NCI-H69 (cell line): ENCODE measurements around the gene KDM4D.
"Not testable (repeated sequence)": the region's sequence is repeated elsewhere in the genome, so short reads cannot be mapped to it uniquely, and the experiment has no call there.

ENCODE experiments used
- DNase-seq: peaks from one replicate; lab custom pipeline; 2025; lab: John Stamatoyannopoulos, UW

Gene KDM4D

DNA sequence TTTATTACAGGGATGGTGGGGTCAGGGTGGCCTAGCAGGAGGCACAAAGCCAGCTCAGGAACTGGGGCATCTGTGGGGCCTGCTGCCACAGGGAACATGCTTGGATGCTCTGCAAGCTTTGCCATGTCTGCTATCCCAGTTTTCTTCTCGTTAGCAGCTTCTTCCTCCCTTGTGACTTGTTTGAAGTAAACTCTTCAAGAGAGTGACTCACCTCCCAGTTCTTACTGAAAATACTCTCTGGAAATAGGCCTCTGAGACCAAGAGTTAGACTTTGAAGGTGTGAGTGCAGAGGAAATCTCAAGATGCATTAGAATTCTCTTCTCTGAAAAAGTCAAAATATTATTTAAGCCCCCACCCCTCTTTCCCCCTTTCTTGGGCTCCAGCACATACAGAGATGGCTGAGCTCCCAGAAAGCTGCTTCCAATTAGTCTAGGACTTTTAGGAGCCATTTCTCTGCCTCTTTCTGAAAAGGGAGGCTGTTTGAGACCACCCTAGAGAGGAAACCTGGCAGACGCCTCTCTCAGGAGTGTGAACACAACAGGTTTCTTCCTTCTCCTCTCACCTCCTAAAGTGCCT, 15.3 kb upstream of the KDM4D start:
- no peak for DNase-seq

DNA sequence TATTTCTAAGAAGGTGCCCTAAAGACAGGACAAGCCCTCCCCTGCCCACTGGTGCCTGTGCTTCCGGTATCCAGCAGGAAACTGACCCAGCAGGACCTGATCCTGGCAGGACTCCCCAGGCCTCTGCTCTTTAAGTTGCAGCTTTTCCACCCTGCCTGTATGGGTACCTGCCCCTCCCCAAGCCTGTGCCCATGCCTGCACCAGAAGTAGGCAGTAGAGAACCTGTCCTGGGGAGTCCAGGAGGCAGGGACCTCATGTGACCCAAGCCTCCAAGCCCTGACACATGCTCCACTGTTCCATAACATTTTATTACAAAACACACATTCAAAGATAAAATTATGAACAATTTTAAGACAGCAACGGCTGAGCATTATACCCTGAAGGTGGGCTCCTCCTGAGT, 14.3 kb upstream of the KDM4D start:
- DNase-seq, result no peak

GRCh38 chr11:94960488-94960887, 13.0 kb upstream of the KDM4D start:
- no peak for DNase-seq

GRCh38 chr11:94961255-94961654, 12.3 kb upstream of the KDM4D start:
- no peak for DNase-seq

- DNase-seq, result no peak
Observed at GRCh38 chr11:94964934-94965333, 8.6 kb upstream of the KDM4D start.

DNA sequence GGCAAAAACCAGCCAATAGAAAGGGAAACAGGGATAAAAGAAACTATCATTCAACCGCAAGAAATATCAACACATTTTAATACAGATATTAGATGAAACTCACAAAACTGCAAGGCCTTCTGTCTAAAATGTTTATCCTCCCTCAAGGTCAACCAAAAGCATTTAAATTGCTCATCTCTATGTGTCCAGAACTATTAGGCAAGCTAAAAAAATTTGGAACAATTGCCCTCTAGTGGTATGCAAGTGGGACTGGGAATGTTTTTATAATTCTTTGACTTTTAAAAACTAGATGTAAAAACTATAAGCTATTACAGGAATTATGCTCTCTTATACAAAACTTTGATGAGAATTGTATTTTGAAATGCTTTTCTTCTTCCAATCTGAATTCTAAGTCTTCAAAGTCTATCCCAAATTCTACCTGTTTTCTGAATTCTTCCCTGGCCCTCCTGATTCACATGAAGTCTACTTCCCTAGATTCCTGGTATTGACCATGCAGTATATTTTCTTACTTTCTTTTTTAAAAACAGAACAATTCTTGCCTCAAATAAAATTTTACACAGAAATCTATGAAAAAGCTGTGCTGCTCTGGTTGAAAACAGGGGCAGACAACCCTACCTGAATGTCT, 5.1 kb upstream of the KDM4D start:
- DNase-seq, result peak; percentile 31

DNA sequence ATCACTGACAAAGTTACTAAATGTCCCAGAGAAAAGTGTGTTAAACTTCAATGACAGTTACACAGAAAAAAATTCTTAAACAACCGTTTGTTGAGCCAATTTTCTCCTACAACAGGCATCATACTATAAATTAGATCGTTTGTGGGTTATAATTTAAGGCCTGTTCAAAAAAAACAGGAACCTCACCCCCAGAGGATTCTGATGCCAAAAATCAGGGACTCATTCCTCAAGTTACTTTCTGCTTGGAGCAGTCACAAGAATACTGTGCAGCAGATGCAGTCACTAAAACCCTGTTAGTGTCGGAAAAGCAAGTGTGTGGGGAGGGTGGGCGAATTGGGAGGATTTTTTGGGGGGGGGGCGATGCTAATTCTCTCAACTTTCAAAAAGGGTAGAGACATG, 810 bp upstream of the KDM4D start:
- no peak for DNase-seq

DNA sequence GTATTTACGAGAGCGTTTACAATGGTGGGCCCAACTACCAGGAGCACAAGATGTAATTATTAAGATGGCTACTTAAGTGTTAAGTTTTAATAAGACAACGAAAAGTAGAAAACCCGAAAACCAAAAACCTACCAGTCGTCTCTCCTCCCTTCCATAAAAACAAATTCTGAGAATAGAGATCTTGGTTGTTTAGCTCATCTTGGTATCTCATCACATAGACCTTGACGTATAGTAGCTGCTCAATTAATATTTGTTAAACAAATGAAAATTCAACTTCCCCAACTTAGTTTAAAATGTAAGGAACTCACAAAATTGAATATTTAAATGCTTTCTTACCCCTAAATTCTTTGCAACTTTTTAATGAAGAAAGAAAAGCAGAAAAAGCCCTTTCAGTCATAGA, 669 bp downstream of the KDM4D start:
- no peak for DNase-seq

GRCh38 chr11:94975599-94975998, 2.1 kb downstream of the KDM4D start:
- no peak for DNase-seq

DNA sequence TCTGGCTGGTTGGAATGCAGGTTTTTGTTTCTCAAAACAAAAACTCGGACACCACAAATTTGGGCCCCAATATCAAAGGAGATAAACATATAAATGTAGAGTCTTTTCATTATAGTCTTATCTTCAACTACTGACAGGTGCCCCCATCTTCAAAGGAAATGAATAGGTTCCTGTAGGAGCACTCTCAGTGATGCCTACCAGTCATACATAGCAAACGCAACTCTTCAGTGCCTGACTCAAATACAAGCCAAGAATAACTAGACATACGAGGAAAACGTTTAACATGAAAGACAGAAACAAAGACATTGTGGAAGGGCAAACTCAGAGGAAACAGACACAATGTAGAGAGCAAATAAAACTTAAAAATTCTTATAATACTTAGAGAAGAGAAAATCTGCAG, 13.9 kb downstream of the KDM4D start:
- no peak for DNase-seq

- no peak for DNase-seq
Observed at GRCh38 chr11:94988748-94989147, 15.2 kb downstream of the KDM4D start.

GRCh38 chr11:94993400-94993943, 20.0 kb downstream of the KDM4D start:
- DNase-seq, result no peak

DNA sequence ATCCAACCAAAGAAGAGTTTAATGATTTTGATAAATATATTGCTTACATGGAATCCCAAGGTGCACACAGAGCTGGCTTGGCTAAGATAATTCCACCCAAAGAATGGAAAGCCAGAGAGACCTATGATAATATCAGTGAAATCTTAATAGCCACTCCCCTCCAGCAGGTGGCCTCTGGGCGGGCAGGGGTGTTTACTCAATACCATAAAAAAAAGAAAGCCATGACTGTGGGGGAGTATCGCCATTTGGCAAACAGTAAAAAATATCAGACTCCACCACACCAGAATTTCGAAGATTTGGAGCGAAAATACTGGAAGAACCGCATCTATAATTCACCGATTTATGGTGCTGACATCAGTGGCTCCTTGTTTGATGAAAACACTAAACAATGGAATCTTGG, 23.9 kb downstream of the KDM4D start:
- DNase-seq, result peak; percentile 21

DNA sequence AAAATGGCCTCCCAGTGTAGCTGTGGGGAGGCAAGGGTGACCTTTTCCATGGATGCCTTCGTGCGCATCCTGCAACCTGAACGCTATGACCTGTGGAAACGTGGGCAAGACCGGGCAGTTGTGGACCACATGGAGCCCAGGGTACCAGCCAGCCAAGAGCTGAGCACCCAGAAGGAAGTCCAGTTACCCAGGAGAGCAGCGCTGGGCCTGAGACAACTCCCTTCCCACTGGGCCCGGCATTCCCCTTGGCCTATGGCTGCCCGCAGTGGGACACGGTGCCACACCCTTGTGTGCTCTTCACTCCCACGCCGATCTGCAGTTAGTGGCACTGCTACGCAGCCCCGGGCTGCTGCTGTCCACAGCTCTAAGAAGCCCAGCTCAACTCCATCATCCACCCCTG, 24.8 kb downstream of the KDM4D start:
- DNase-seq, result no peak

DNA sequence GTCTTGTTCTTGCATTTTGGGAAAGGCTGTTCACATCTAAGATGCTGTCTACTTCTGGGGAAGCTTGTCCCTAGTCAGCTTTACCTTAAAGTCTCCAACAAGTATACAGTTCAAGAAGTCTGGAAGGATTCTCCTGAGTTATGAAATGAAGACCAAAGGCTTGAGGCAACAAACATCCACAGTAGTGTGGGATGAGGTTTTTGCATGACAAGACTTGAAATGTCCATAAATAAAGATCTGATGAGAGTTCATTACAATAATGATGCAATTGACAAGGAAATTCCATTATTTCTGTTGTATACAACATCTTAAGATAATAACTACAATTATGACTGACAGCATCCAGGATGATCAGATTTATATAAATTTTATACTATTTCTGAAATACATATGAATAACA, 30.2 kb downstream of the KDM4D start:
- no peak for DNase-seq

GRCh38 chr11:95005642-95006041, 32.1 kb downstream of the KDM4D start:
- DNase-seq, result no peak

- DNase-seq, result no peak
Observed at GRCh38 chr11:95011376-95011775, 37.9 kb downstream of the KDM4D start.

DNA sequence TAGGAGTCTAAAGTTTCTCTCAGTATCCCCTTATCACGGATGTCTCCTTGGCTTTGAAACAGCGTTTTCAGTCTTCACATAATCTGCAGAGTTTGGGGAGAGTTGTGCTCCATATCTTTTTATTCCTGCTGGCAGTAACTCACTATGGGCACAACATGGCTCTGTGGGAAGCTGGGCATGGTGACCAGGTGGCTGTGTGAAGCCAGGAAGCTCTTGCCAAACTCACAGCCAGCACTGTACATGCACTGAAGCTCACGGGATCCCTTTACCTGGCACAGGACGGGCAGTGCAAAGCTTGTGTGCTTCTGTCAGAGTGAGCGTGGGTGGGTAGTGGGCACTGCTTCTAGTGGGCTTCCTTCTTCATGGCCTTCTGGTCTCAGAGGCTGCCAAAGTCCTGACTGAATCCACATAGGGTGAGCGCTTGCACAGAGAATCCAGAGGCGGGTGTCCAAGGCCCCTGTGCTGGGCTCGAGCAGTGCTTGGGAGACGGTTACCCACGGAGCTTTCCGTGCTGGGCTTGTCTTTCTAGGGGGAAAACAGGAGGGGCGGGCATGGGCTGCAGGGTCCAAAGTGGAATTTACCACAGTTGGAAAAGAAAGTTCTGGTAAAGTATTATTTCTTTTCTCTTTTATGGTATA, 40.8 kb downstream of the KDM4D start:
- no peak for DNase-seq

DNA sequence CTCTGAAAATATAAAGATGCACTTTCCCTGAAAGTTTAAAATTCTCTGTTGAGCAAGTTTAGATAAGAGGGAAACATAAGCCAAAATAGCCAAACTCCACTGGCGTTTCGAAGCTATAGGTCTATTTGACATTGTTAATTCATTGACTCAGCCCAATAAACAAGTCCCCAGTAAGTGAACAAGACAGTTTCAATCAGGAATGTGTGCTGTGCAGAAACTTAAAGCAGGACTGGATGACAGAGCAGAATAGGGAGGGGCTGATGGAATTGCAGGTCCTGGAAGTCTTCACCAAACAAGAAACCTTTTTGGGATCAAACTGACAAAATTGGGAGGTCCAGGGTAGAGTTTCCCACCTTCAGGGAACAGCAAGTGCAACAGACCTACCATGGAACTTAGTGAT, 42.6 kb downstream of the KDM4D start:
- no peak for DNase-seq

DNA sequence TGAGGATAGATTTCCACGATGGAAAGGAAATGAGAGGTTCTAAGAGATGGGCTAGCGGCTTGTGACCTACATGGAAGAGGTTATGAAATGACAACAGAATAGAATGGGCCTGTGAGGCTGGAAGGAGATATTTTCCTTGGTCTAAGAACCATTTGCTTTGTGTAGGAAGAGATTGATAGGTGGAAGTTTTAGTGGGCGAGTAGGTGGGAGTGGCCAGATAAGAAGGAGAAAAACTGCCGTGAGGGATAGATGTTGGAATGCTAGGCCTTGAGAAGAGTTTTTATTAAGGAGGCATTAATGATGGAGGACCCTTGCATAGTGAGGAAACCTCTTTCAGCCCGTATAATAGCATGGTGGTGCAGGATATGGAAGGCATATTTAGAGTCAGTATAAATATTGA, 48.0 kb downstream of the KDM4D start:
- DNase-seq, result not testable (repeated sequence)

GRCh38 chr11:95024958-95025357, 51.4 kb downstream of the KDM4D start, which contains the start of gene KDM4E:
Gene KDM4E (plus strand): TSS chr11:95025258. CDS start chr11:95025558, 300 bp downstream.
- DNase-seq, result no peak

DNA sequence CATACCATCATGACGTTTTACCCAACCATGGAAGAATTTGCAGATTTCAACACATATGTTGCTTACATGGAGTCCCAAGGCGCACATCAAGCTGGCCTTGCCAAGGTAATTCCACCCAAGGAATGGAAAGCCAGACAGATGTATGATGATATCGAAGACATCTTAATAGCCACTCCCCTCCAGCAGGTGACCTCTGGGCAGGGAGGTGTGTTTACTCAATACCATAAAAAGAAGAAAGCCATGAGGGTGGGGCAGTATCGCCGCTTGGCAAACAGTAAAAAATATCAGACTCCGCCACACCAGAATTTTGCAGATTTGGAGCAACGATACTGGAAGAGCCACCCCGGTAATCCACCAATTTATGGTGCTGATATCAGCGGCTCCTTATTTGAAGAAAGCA, 52.1 kb downstream of the KDM4D start:
- DNase-seq, result not testable (repeated sequence)

- no peak for DNase-seq
Observed at GRCh38 chr11:95028357-95028756, 54.8 kb downstream of the KDM4D start.
